NT2/D1 (cell line): Measurements from ENCODE around the gene SPAAR.

Experiments used
- DNase-seq: peaks from one replicate; pipeline ENCODE4 v3.0.0-alpha.2; 2011; ENCODE audit warnings: low read depth, low spot score
- H3K27me3 ChIP-seq: 2 replicates; pipeline ENCODE4 v1.6.0; 2011; ENCODE audit warnings: mild to moderate bottlenecking; ENCODE audit not compliant: insufficient read length, insufficient read depth
- H3K36me3 ChIP-seq: 2 replicates; pipeline ENCODE4 v1.6.1; 2011; ENCODE audit warnings: mild to moderate bottlenecking, low read length, mixed read lengths; ENCODE audit not compliant: insufficient read depth, insufficient read length
- H3K4me1 ChIP-seq: 2 replicates; pipeline ENCODE4 v1.5.1; 2011; ENCODE audit not compliant: insufficient read depth, insufficient read length
- H3K4me3 ChIP-seq: 2 replicates; pipeline ENCODE4 v1.5.1; 2011; ENCODE audit warnings: low read depth; ENCODE audit not compliant: insufficient read length
- H3K9ac ChIP-seq: 2 replicates; pipeline ENCODE4 v1.6.0; 2011; ENCODE audit warnings: low read depth; ENCODE audit not compliant: insufficient read length
- H3K9me3 ChIP-seq: 2 replicates; pipeline ENCODE4 v1.5.1; 2011; ENCODE audit warnings: mild to moderate bottlenecking, low read length; ENCODE audit not compliant: insufficient read depth
- SUZ12 ChIP-seq: IDR thresholded peaks from 2 replicates; pipeline ENCODE4 v1.6.1; 2011; ENCODE audit not compliant: insufficient read length, insufficient read depth; ENCODE audit errors: extremely low read depth
- YY1 ChIP-seq: IDR thresholded peaks from 2 replicates; pipeline ENCODE4 v1.6.1; 2011; ENCODE audit not compliant: insufficient read length, insufficient read depth
- ZNF274 ChIP-seq: IDR thresholded peaks from 2 replicates; pipeline ENCODE4 v1.6.1; 2011; ENCODE audit warnings: mild to moderate bottlenecking, low read depth, low read length

The SPAAR gene, protein sequence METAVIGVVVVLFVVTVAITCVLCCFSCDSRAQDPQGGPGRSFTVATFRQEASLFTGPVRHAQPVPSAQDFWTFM

DNA sequence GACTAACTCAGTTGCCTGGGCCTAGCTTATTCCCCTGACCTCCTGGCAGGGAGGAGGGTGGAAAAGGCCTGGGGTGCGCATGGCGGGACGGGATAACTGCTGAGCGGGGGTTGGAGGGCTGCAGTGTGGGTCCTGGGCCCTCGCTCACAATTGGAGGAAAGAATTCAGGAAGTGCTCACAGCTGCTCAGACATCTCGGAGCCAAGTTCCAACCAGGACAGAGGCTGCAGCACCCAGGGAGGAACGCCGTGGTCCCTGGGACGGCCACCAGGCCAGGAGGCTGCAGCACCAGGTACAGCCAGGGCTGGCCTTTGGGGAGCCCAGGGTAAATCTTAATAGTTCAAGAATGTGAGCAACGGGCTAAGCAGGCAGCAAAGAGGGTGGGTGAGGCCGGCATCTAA, at the start of gene SPAAR:
SPAAR (plus strand) TSS at position 217 of the 400 bp plus-strand sequence. CDS start 974 bp downstream, outside the sequence.
- no peaks in the 10 kb centered on the region for H3K27me3 ChIP-seq
- TF ChIP-seq ZNF274 (no peak), YY1 (no peak), SUZ12 (no peak)
- H3K4me1 ChIP-seq, result peaks cover 46% of the 10 kb centered on the region
- H3K9me3 ChIP-seq, result no peaks in the 10 kb centered on the region
- peak within 1 kb of the TSS; percentile 61 for H3K9ac ChIP-seq
- H3K36me3 ChIP-seq, result no peaks in the 10 kb centered on the region
- DNase-seq, result no peak
- peak within 1 kb of the TSS; percentile 6 for H3K4me3 ChIP-seq

DNA sequence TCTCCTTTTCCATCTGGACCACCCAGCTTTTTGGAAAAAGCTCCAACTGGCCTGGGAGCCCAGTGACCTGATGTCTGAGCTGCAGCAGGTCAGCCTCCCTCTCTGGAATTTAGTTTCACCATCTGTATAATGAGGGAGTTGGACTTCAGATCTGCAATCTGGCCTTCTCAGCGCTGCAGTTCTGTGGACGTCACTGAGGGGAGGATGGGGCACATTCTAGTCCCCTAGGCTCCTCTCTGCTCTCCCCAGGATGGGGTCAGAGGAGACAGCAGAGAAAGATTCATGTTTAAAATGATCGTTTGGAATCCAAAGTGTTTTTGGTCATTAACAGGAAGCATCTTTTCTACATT, 49.3 kb upstream of the SPAAR start:
- no peak for DNase-seq
- TF ChIP-seq SUZ12, result no peak
- TF ChIP-seq ZNF274, result no peak
- TF ChIP-seq YY1, result no peak
- Histone ChIP-seq H3K4me3 (no peak overlapping the region), H3K27me3 (peaks cover 11% of the 10 kb centered on the region), H3K36me3 (no peaks in the 10 kb centered on the region), H3K9ac (no peak overlapping the region), H3K4me1 (peaks cover 2% of the 10 kb centered on the region), H3K9me3 (no peaks in the 10 kb centered on the region)

DNA sequence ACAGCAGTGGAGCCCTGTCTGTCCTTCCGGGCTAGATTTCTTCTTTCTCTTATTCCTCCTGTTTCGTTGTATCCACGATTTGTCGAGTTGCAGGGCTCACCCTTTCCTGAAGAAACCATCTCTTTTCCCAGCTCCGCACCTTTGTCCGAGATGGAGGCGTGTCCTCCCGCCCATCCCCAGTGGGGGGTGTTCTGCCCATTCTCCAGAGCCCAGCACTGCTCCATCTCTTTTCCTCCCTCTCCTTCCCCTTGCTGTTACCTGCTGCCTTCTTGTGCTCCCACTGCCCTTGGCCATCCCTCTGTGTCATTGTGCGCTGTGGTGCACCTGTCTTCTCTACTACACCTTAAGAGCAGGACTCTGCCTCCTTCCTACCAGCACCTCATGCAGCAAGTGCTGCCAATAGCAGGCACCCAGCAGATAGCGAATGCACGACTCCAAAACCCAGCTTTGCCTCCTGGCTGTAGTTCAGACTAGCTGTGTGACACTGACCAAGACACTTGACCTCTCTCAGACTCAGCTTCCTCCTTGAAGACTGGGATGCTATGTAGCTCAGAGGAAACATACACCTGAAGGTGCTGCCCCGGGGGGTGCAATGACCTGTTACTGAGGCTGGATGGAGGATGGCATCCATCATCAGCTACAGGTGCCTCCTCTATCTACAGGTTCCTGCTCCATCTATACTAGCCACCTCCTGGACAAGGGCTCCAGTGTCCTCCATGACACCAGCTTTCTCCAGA, 48.0 kb upstream of the SPAAR start:
- H3K36me3 ChIP-seq, result no peaks in the 10 kb centered on the region
- H3K4me1 ChIP-seq, result peaks cover 2% of the 10 kb centered on the region
- H3K9ac ChIP-seq, result no peak overlapping the region
- DNase-seq, result no peak
- no peak for TF ChIP-seq ZNF274
- TF ChIP-seq YY1, result no peak
- TF ChIP-seq SUZ12, result no peak
- peaks cover 11% of the 10 kb centered on the region for H3K27me3 ChIP-seq
- no peaks in the 10 kb centered on the region for H3K9me3 ChIP-seq
- H3K4me3 ChIP-seq, result no peak overlapping the region

DNA sequence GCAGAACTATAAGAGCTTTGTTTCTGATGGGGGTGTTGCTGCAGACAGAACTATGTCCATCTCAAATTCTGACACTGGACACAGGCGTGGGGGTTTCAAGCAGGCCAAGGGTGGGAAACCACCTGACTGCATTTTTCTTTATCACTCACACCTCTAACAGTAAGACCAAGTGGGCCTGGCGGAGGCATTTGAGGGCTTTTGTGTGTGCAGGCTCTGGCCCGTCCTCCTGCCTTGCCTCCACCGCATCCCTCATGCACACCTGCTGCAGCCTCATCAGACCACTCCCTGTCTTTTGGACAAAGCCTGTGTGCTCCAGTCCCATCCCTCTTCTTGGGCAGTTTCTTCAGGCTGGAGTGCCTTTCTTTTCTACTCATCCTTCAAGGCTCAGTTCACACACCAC, 47.0 kb upstream of the SPAAR start:
- no peak overlapping the region for H3K9ac ChIP-seq
- no peak overlapping the region for H3K4me3 ChIP-seq
- peaks cover 11% of the 10 kb centered on the region for H3K27me3 ChIP-seq
- H3K9me3 ChIP-seq, result no peaks in the 10 kb centered on the region
- no peaks in the 10 kb centered on the region for H3K36me3 ChIP-seq
- TF ChIP-seq SUZ12 (no peak), ZNF274 (no peak), YY1 (no peak)
- peaks cover 2% of the 10 kb centered on the region for H3K4me1 ChIP-seq
- DNase-seq, result no peak

DNA sequence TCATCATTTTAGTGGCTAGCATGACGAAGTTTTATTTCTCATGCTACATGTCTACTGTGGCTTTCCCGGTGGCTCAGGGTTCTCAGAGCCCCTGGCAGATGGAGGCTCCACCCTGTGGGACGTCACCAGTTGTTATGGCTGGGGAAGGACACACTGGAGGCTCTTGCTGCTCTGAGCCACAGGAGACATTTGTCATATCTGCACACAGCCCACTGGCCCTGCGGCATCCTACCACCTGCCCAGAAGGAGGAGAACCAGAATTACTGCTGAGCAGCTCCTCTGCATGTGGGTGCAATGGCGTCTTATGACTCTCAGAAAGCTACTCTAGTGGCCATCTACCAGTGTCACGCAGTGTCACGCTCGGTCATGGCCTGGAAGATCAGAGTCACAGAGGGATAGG, 45.7 kb upstream of the SPAAR start:
- H3K36me3 ChIP-seq, result no peaks in the 10 kb centered on the region
- no peak for TF ChIP-seq SUZ12
- no peak for TF ChIP-seq YY1
- no peak for TF ChIP-seq ZNF274
- peaks cover 11% of the 10 kb centered on the region for H3K27me3 ChIP-seq
- no peak overlapping the region for H3K9ac ChIP-seq
- H3K4me3 ChIP-seq, result no peak overlapping the region
- DNase-seq, result no peak
- no peaks in the 10 kb centered on the region for H3K9me3 ChIP-seq
- H3K4me1 ChIP-seq, result peaks cover 5% of the 10 kb centered on the region

DNA sequence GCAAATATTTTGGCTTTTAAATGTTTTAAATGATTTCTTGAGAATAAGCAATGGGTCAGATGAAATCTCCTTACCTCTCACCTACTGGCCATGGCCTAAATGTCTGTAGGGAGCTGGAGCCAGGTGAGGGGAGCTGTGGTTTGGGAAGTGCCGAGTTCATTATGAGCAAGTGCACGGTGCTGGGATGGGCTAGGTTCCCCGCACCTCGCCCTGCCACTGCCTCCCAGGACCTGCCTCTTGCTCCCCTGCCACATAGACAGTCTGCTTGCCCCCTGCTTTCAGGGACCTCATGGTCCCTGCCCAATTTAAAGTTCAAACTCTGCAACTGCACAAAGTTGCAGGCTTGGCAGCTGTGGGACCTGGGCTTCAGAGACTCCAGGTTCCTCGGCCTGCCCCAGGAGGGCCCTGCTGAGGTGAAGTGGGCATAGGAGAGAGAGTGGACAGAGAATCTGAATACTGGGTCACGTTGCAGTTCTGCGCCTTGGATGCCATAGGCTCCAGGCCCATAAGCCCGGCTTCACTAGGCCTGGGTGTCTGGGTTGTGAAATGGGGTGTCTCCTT, 44.5 kb upstream of the SPAAR start:
- Histone ChIP-seq H3K4me1 (peaks cover 13% of the 10 kb centered on the region), H3K9ac (no peak overlapping the region), H3K4me3 (no peak overlapping the region), H3K36me3 (no peaks in the 10 kb centered on the region), H3K27me3 (peaks cover 12% of the 10 kb centered on the region), H3K9me3 (no peaks in the 10 kb centered on the region)
- TF ChIP-seq YY1 (no peak), SUZ12 (no peak), ZNF274 (no peak)
- no peak for DNase-seq

DNA sequence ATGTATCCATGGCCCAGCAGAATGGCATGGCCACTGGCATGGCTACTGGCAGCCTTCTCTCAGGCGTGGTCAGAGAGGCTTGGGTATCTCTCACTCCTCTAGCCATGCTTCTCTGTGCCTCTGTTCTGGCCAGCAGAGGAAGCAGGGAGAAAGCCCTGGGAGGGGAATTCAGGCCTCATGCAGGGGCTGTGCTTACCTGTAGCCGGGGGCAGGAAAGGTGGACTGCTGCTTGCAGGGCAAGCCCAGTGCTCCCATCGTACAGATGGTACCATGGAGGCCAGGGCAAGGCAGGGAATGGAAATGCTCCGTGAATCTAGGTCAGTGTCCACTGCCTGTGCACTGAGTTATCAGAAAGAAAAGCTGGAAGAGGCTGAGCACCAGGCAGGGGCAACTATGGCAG, 41.8 kb upstream of the SPAAR start:
- Histone ChIP-seq H3K36me3 (no peaks in the 10 kb centered on the region), H3K9me3 (no peaks in the 10 kb centered on the region), H3K4me3 (no peak overlapping the region), H3K9ac (no peak overlapping the region), H3K4me1 (peaks cover 15% of the 10 kb centered on the region), H3K27me3 (peaks cover 3% of the 10 kb centered on the region)
- DNase-seq, result no peak
- no peak for TF ChIP-seq SUZ12
- TF ChIP-seq YY1, result no peak
- TF ChIP-seq ZNF274, result no peak

DNA sequence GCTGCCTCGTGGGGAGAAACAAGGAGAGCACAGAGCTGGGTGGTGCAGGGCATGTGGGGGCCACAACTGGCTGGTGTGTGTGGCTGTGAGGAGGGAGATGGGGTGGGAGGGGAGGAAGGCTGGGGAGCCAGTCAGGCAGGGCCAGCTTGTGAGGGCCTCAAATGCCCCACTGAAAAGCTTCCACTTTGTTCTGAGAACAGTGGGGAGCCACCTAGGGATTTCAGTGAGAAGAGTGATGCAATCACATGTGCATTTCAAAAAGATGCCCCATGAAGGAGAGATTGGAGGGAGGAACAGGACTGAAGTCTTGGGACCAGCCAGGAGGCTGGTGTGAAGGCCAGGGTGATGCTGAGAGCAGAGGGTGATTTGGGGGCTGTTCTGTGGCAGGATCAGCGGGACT, 40.4 kb upstream of the SPAAR start:
- TF ChIP-seq SUZ12 (no peak), YY1 (no peak), ZNF274 (no peak)
- no peak overlapping the region for H3K9ac ChIP-seq

More for the DNA sequence above, 40.4 kb upstream of the SPAAR start:
- Histone ChIP-seq H3K27me3 (peaks cover 3% of the 10 kb centered on the region), H3K9me3 (no peaks in the 10 kb centered on the region), H3K36me3 (no peaks in the 10 kb centered on the region), H3K4me1 (peaks cover 15% of the 10 kb centered on the region), H3K4me3 (no peak overlapping the region)
- peak; percentile 32 for DNase-seq
